ENCODE measurements around the gene SAMHD1.

DNA sequence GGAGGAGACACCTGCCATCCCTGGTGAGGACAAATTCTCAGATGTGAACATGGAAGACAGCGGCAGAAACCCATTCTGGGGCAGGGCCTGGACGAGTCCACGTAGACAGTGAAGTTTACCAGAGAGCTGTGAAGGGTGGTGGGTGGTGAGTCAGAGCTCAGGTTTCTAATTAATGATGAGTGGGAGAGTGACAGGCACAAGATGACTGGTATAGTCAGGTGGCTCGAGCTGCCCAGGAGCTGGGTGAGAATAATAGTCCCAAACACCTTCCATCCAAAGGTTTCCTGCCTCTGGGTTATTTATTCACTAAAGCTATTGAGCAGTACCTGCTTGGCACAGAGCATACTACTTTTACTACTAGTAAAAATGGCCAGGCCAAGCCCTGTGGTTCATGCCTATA is 69.6 kb downstream of the SAMHD1 start:
- no peak for TF ChIP-seq POLR2A (IDR thresholded peaks at IDR 0.05; ENCODE audit: low read depth, low read length)
- no peak for TF ChIP-seq POLR2AphosphoS5 (IDR thresholded peaks at IDR 0.05; ENCODE audit: low read depth, low read length)
- no peak for TF ChIP-seq TAF1 (IDR thresholded peaks at IDR 0.05; ENCODE audit: borderline replicate concordance, low read depth, low read length)

Measured in GM12892 (cell line).